AG08395 (cell line): Measurements from ENCODE around the gene CLINT1.

Source experiments
- DNase-seq: peaks from one replicate; pipeline ENCODE4 v3.0.0; 2012; ENCODE audit warnings: mixed read lengths, low spot score

The CLINT1 gene

GRCh38 chr5:157820593-157821252 lies 38.2 kb downstream of the CLINT1 start:
- peak; percentile 33 for DNase-seq

GRCh38 chr5:157819502-157820115 lies 39.3 kb downstream of the CLINT1 start:
- DNase-seq, result no peak

- no peak for DNase-seq
These were observed 40.6 kb downstream of the CLINT1 start for GRCh38 chr5:157818368-157818767.

GRCh38 chr5:157817928-157818327 lies 41.0 kb downstream of the CLINT1 start:
- no peak for DNase-seq

GRCh38 chr5:157817387-157817702 lies 41.6 kb downstream of the CLINT1 start:
- no peak for DNase-seq

- peak; percentile 8 for DNase-seq
These were observed 42.1 kb downstream of the CLINT1 start for GRCh38 chr5:157816682-157817386.

- DNase-seq, result no peak
These were observed 46.9 kb downstream of the CLINT1 start for GRCh38 chr5:157812086-157812485.

GRCh38 chr5:157808043-157808442 lies 50.9 kb downstream of the CLINT1 start:
- DNase-seq, result no peak

GRCh38 chr5:157802736-157803135 lies 56.2 kb downstream of the CLINT1 start:
- no peak for DNase-seq

- DNase-seq, result no peak
These were observed 58.8 kb downstream of the CLINT1 start for GRCh38 chr5:157800137-157800536.

GRCh38 chr5:157799578-157799977 lies 59.4 kb downstream of the CLINT1 start:
- DNase-seq, result no peak

- no peak for DNase-seq
These were observed 65.6 kb downstream of the CLINT1 start for GRCh38 chr5:157793301-157793700.

- DNase-seq, result no peak
These were observed 73.1 kb downstream of the CLINT1 start for GRCh38 chr5:157785801-157786200.

GRCh38 chr5:157779221-157779620 lies 79.7 kb downstream of the CLINT1 start:
- DNase-seq, result no peak

GRCh38 chr5:157778121-157778805 lies 80.7 kb downstream of the CLINT1 start:
- DNase-seq, result peak; percentile 5

- DNase-seq, result no peak
These were observed 86.8 kb downstream of the CLINT1 start for GRCh38 chr5:157772127-157772526.

GRCh38 chr5:157770665-157771064 lies 88.3 kb downstream of the CLINT1 start:
- no peak for DNase-seq

GRCh38 chr5:157767689-157768088 lies 91.3 kb downstream of the CLINT1 start:
- DNase-seq, result no peak

GRCh38 chr5:157766902-157767301 lies 92.0 kb downstream of the CLINT1 start:
- DNase-seq, result no peak

GRCh38 chr5:157766442-157766841 lies 92.5 kb downstream of the CLINT1 start:
- no peak for DNase-seq

GRCh38 chr5:157764531-157764930 lies 94.4 kb downstream of the CLINT1 start:
- no peak for DNase-seq

GRCh38 chr5:157761690-157762621 lies 97.0 kb downstream of the CLINT1 start:
- DNase-seq, result peak; percentile 77
